IPS DF 4.7 (cell line): ENCODE measurements around the gene MED12L.

ENCODE experiments used
- DNase-seq: peaks from one replicate; pipeline ENCODE4 v3.0.0-alpha.2; 2013; ENCODE audit warnings: low spot score; ENCODE audit errors: extremely low read depth

The MED12L gene

DNA sequence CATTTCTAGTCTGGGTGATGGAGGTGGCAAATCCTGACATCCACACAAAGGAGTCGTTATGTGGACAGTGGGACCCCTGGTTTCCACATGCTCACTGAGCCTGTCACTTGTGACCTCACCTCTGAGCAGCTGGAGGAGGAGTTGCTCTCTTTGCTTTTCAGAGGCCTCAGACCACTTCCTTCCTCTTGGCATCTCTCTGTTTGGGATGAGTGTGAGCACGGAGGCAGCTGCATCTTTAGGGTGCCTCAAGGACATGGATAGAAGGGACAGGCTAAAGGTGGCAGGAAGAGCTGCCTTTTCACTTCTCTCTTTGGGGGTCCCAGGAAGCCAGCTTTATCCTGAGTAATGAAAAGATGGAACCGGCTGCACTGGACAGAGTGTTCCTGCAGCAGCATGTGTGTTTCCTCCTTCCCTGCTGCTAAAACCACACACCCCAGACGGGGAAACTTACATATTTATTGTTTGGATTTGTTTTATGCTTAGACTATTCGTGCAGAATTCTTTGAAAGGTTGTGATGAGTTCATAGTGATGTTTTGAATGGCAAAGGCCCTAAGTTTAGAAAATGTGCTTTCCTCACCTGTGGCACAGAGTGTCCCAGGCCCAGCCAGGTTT, 85.8 kb downstream of the MED12L start:
- no peak for DNase-seq

DNA sequence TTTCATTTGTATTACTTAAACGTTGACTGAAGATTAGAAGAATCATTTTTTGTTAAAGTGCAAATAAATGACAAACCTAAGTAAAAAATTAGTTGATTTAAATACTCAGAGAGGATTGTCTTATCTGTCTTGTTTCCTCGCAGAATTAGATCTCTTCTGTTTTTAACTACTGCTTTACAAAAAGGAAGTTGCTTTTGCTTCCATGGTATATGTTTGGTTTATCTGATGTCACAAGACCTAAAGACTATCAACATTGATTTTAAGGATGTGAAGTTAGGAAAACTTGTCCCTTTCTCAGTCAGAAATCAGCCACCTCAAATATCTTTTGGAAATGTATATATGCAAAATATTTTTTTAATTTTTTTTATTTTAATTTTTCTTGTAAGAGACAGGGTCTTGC, 88.9 kb downstream of the MED12L start:
- DNase-seq: no peak

DNA sequence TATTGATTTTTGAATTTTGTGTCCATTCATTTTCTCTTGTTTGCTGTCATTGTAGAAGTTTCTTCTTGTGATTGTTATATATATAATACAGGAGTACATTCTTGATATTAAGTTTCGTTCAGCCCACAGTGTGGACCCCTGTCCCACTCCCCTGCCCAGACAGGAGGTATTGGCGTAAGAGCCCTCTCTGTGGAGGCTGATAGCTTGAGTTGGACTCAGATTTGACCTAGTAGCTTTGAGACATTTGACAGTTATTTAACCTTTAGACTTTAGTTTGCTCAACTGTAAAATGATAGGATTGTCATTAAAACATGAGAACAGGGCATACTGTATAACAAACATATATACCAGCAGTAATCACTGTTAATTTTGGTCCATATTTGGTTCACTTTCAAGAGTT, 90.5 kb downstream of the MED12L start:
- DNase-seq: no peak

DNA sequence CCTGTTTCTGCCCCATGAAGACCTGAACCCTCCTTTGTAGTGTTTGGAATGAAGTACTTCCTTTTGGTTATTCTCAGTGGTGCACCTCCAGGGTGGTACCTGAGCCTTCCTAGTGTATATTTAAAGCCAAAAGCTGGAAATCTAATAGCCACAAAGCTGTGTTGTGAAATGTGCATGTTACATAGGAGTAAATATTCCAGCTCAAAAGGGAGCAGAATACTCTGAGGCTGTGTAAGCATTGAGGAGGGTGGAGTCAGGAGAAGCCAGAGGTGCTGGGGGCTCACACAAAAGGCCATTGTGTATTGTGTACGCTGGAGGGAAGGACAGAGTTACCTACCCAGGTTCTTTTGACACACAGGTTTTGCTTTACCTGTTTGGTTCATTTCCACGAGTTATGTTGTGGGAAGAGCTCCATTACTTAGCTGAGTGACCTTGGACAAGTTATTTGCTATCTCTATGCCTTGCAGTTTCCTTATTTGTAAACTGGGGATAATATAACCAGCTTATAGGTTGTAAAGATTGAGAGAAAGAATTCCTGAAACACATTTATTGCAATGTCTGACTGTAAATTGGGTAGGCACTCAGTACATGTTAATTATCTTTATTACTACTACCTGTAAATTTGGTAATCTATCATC, 92.9 kb downstream of the MED12L start:
- no peak for DNase-seq

DNA sequence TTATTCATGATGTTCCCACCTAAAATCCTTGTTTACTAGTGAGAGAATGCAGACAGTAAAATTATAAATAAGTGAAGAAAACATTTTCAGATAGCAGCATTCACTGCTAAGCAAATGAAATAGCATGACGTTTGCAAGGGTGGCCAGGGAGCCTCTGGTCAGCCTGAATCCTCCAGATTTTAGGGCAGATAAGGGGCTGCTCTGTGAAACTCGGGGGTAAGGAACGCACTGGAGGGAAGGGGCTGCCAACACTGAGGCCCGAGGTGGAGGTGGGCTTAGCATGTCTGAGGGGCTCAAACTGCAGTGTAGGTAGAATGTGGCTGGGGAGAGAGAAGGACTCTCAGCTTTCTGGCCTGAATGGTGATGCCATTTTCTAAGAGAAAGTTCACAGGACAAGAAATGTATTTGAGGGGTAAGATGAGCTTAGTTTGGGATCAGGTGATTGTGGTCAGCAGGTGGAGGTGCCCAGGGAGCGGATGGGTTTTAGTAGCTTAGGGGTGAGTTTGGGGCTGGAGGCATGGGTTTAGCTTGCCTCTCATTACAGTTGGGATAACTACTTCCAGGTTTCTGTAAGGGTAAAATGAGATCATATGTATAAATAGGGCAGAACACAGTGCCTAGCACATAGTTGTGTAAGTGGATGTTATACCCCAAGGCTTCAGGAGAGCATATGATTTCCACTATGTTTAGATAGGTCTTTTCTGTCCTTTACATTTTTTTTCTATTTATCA, 97.0 kb downstream of the MED12L start:
- DNase-seq: no peak

DNA sequence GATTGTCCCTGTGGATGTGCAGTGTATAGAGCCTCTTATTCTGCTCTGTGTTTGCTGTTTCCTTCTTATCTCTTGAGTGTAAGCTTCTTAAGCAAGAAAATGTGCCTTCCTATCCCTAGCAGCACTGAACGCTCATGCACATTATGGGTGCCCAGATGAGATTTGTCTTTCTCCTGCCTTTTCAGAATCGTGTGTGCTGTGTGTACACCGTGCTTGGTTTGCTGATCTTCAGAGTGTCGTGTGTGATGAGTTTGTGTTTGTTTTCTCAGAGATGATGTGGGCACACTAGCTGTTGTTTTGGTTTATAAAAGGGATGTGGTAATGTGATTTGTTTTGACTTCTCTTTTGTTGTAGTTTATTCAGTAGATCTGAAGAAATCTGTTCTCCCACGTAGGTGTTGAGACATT, 97.8 kb downstream of the MED12L start:
- no peak for DNase-seq

DNA sequence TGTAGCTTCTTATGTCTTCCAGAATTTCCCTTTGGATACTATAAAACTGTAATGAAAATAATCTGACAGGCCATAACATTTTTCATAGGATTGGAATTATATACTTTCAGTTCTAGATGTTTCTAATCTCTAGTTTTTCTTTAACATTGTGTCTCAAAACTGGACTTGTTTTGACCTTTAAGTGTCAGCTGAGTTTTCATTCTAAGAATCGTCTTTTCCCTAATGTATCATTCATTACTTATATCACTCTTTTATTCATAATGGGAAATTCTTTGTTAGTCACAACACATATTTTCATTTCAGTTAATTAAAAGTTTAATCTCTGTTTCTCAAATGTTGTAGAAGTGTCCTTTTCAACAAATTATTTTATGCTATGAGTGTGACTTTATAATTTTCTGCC, 105.6 kb downstream of the MED12L start:
- no peak for DNase-seq

DNA sequence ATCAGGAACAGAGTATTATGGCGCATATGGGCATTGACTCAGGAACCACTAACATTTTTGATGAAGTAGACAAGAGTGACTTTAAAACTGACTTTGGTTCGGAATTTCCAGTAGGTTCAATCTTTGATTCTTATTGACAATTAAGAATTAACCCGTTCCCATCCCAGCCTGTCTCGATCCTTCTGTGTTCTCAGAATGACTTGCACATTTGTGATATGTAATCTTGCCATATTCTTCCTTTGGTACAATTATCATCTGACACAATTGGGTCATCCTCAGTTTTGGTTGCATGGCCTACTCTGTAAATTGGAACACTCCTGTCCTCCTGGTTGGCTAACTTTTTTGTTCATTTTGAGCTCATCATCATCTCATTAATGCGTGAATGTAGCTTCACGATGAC, 107.1 kb downstream of the MED12L start:
- no peak for DNase-seq

DNA sequence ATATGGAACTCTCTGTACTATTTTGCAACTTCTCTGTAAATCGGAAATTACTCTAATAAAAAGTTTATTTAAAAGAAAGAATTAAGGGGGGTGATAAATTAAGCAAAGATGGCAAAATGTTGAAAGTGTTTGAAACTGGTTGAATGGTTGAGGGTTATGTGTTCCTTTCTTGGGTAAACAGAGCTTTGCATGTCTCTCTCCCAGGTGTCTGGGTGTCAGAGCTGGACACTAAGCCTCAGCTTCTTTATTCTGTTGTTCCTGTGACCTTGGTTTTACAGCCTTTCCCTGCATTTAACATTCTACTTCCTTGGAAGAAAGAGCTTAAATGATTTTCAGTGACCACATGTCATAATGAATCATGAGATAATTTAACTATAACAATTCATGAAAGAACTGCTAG, 110.4 kb downstream of the MED12L start:
- DNase-seq: no peak

DNA sequence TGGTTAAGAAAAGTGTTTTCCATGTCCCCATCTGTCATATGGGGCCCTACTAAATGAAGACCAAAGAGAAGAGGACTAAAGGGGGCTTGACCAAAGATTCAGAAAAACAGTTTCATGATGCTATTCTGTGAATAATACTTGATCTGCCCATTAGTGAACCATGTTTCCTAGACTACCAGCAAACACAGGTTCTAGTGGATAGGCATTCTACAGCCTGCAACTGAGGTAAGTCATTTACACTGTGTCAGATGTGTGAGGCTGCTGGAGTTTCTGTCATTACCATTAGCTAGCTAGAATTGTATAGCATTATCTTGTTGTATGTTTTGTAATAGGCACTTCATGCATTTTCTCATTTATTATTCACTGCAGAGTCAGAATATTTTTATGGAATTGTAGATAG, 111.0 kb downstream of the MED12L start:
- DNase-seq: no peak

DNA sequence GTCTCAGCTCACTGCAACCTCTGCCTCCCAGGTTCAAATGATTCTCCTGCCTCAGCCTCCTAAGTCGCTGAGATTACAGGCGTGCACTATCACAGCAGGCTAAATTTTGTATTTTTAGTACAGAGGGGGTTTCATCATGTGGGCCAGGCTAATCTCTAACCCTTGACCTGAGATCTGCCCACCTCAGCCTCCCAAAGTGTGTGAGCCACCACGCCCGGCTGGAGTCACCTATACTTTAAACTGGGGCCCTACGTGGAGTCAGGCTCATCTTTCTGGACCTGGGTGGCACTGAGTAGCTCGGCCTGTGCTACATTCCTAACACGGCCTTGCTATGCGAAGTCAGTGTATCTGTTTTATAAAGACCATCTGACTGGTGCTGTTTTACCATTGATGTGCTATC, 111.8 kb downstream of the MED12L start:
- no peak for DNase-seq

DNA sequence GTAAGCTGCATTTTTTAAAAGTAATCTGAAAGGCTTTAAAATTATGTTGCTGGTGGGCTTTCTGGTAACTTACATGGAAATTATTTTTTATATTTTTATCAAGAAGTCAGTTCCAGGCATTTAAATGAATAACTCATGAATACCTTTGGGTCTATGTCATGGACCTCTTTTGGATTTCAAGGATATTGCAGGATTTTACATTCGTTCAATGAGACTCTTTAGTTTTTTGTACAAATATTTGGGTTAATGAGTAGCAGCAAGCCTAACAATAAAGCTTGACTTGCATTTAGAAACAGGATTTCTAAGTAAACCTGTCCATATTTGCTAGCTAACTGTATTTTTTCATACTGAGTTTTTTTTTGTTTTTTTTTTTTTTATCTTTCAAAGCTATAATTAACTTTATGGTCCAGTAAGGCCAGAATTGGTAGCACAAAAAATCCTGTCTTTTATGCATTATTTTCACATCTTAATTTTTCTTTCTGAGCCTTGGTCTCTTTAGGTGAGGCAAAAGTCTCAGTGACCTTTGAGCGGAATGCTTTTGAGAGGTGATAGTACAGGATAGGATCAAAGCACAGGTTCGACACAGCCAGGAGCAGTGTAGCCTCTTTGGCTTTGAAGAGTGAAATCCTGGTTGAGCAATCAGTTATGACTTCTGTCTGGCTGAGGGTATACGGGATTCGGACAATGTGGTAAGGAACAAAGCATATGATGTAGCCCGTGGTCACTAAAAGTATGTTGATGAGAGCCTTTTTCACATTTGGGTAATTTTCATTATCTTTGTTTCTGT, 112.7 kb downstream of the MED12L start:
- DNase-seq: no peak

DNA sequence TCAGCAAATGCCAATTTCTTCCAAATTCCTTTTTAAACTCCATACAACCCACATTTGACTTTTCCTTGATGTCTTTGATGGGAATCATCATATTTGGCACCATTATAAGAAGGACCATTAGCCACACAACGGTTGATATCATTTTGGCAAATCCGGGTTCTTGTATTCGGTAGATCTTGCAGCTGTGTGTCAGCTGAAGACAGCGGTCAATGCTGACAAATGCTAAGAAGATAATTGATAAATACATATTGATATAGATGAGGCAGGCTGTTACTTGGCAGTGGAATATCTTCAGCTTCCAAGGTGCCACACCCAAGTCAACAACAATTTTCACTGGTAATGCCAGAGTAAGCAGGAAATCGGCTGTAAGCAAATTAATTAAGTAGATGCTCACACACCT, 113.4 kb downstream of the MED12L start:
- DNase-seq: no peak

DNA sequence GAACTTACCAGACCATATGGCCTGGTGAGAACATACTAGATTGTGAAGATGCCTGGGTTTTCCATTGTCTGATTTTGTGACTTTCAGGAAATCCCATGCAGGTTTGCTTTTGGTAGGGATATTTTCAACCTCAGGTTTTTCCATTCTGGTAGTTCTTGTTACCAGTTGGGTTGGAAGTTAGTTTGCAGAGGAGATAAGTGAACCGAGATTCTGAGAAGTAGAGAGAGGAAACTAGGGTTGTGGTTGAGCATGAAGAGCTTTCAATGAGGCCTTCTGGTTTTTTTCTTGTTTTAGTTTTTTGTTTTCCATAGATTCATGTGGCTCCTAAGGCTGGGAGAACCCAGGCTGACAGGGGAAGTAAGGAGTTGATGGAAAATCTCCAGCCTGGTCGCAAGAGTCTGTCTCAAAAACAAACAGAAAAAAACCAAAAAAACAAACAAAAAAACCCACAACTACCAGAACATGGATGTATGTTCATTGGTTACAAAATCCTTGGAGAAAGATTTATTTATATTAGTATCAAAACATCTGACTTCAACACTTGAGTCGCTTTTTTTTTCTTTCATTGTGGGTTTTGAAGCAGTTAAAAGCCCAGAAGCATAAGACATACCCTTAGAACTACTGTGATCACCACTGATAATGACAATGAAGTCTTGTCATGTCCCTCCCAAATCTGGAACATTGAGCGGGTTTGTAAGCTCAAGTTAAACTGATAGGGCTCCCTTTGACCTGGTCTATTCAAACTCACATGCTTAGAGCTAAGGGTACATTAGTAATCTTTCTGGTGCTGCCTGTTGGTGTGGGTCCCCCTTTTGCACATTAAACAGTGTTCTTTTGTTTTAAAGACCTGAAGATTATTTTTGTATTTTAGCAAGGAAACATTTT, 114.3 kb downstream of the MED12L start:
- DNase-seq: no peak

DNA sequence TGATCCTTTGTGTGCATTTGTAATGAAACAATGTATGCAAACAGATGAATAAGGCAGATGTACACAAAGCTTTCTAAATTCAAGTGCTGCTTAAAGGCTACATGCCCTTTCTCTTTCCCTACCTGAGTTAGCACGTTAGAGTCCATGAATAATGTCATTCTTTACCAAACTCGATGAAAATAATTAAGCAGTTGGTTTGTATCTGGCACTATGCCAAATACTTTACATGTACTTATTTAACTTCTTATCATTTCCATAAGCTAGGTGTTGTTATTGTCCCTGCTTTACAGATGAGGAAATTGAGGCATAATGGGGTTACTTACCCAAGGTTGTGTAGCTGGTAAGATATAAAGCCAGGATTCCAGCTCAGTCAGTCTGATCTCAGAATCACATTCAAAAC, 115.1 kb downstream of the MED12L start:
- DNase-seq: no peak

DNA sequence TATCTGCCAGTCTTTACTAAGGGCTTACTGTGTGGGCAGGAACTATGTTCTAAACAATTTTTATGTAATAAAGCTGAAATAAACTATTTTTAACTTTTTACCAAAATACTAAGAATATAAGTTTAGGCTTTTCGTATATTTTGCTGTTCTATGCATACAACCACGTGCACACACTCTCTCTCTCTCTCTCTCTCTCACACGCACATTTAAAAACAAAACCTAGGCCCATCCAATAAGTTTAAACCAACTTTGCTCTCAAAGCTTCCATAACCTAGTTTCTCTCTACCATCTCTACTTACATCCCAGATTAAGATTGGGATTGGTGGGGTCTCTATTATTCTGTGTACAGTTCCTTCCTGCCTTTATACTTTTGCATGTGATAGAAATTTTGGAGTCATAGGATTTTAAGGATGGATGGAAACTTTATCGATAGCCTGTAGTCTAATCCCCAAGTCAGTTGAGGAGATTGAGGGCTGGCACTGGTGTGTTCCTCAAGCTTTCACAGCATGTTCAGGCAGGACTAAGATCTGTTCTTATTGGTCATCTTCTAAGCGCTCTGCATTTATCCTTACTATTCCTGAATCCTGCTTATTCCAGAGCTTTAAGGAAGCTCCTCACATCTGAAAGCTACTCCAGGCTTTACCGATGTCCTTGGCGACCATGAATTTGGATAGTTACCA, 115.7 kb downstream of the MED12L start:
- DNase-seq: no peak

DNA sequence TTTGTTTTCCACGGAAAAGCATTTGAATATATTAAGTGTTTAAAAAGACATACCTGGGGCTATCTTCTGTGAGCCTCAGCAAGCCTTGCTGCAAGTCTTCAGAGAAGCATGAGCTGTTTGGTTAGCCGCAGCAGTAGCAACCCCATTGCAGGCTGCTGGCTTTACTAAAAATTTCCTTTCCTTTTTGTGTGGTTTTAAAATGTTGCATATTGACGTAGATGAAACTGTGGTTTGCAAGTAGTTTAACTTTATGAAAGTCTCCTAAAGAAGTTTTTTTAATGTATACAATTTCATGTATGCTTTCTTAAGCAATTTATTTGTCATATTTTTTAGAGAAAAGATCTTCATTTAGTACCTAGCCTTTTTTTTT, 117.6 kb downstream of the MED12L start, which contains the start of gene GPR171:
Gene GPR171 (minus strand): TSS at position 166 of the 370 bp plus-strand sequence. CDS start 3,830 bp downstream, outside the sequence.
- no peak for DNase-seq

DNA sequence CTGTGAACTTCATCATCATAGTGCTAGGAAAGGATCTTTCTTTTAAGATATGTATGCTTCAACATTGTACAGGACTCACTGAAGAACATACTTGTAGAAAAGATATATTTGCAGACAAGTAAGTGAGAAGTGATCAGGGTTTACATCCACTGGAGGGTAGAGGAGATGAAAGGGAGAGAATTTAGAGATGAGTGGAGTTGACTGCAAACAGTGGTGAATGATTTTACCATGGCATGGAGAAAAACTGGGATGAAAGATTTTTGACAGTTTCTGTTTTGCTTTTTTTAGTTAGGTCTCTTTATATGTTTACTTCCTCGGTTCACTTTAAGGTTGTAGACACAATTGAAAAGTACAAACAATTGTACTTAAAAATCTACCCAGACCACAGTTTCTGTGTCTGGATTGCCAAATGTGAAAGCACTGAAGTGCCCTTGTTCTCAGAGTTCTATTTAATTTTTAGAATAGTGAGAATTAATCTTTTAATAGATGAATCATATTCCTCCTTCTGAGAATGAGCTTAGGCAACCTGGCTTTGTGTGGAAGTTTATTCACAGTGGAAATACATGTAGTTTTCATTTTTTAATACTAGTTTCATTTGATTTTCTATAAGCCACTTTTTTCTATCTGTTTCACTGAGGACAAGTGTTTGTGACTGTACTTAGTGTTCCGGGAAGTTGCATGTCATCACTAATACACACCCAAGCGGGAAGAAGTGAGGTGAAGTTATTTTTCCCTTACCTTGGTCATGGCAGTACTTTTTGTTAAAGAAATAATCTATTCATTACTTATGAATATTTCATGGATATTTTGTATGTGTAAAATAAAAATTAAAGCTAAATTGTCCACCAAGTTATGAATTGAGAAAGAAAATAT, 119.3 kb downstream of the MED12L start:
- DNase-seq: no peak

DNA sequence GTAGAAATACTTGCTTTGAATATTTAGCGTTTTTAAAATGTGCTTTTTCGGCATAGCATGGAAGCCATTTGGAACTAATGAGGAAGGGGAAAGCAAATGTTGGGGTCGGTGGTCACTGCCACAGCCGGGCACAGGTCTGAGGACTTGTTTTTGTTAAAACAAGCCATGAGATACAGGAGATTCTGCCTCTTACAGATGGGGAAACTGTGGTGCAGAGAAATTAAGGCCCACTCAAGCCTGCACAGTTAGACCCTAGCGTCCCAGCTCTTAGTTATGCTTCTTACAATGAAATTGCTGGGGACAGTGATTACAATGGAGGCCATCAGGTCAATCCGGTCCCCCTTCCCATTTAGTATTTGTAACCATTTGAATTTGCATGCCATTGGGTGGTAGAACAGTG, 120.0 kb downstream of the MED12L start:
- no peak for DNase-seq
